ENCODE measurements around the gene SLC2A3. TPM values are rescaled to one million over a fixed set of nuclear protein-coding genes. Genes with fewer than 3 reads are reported as not detected.
"Not testable (repeated sequence)": the region's sequence is repeated elsewhere in the genome, so short reads cannot be mapped to it uniquely, and the experiment has no call there.

SLC2A3 gene
- total and polyA plus RNA-seq, 4 donors, result 2.1 to 20.6 (median 7.0) TPM

- WGBS, result 90% methylated on average over 6 of the region's 6 CpGs
- H3K36me3 ChIP-seq (ENCODE audit: control insufficient read depth in 4 of 4, insufficient read depth in 3 of 4, low read depth in 1 of 4, low read length in 3 of 4), result no peaks in the 10 kb centered on the region
- TF ChIP-seq CTCF (IDR thresholded peaks at IDR 0.05; ENCODE audit: low read depth, low read length, missing input control) (no peak), NR2F2 (IDR thresholded peaks at IDR 0.05) (no peak), GABPA (IDR thresholded peaks at IDR 0.05 in 1 of 2, conservative IDR thresholded peaks at IDR 0.05 in 1 of 2) (no peak), SP1 (IDR thresholded peaks at IDR 0.05) (no peak), FOXA2 (IDR thresholded peaks at IDR 0.05) (no peak), RXRA (IDR thresholded peaks at IDR 0.05) (no peak), HNF4G (IDR thresholded peaks at IDR 0.05) (no peak)
- TF ChIP-seq, protein P1, sequence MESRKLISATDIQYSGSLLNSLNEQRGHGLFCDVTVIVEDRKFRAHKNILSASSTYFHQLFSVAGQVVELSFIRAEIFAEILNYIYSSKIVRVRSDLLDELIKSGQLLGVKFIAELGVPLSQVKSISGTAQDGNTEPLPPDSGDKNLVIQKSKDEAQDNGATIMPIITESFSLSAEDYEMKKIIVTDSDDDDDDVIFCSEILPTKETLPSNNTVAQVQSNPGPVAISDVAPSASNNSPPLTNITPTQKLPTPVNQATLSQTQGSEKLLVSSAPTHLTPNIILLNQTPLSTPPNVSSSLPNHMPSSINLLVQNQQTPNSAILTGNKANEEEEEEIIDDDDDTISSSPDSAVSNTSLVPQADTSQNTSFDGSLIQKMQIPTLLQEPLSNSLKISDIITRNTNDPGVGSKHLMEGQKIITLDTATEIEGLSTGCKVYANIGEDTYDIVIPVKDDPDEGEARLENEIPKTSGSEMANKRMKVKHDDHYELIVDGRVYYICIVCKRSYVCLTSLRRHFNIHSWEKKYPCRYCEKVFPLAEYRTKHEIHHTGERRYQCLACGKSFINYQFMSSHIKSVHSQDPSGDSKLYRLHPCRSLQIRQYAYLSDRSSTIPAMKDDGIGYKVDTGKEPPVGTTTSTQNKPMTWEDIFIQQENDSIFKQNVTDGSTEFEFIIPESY (IDR thresholded peaks at IDR 0.05), result no peak
- no peak overlapping the region for H3K4me3 ChIP-seq (ENCODE audit: low read depth in 1 of 3, low read length in 3 of 3)
- DNase-seq (ENCODE audit: low spot score), result no peak
- H3K9ac ChIP-seq (ENCODE audit: low read depth in 1 of 2, low read length in 2 of 2), result no peak overlapping the region
- no peak overlapping the region for H3K27ac ChIP-seq (ENCODE audit: low read depth in 1 of 2, low read length in 2 of 2)
- no peaks in the 10 kb centered on the region for H3K4me1 ChIP-seq (ENCODE audit: control insufficient read depth in 4 of 4, insufficient read depth in 4 of 4, low read length in 3 of 4)
- H3K9me3 ChIP-seq (ENCODE audit: control insufficient read depth in 4 of 4, low read length in 3 of 4), result no peaks in the 10 kb centered on the region
- no peaks in the 10 kb centered on the region for H3K27me3 ChIP-seq (ENCODE audit: control insufficient read depth in 4 of 4, insufficient read depth in 4 of 4, low read length in 3 of 4)
Observed at GRCh38 chr12:7951671-7952070, 15.7 kb upstream of the SLC2A3 start.

GRCh38 chr12:7950230-7950943, 14.4 kb upstream of the SLC2A3 start:
- not testable (repeated sequence) for H3K27me3 ChIP-seq (ENCODE audit: control insufficient read depth in 4 of 4, insufficient read depth in 4 of 4, low read length in 3 of 4); H3K27ac ChIP-seq (ENCODE audit: low read depth in 1 of 2, low read length in 2 of 2); H3K36me3 ChIP-seq (ENCODE audit: control insufficient read depth in 4 of 4, insufficient read depth in 3 of 4, low read depth in 1 of 4, low read length in 3 of 4); H3K9me3 ChIP-seq (ENCODE audit: control insufficient read depth in 4 of 4, low read length in 3 of 4); H3K9ac ChIP-seq (ENCODE audit: low read depth in 1 of 2, low read length in 2 of 2); H3K4me1 ChIP-seq (ENCODE audit: control insufficient read depth in 4 of 4, insufficient read depth in 4 of 4, low read length in 3 of 4); H3K4me3 ChIP-seq (ENCODE audit: low read depth in 1 of 3, low read length in 3 of 3); DNase-seq (ENCODE audit: low spot score)
- 92% methylated on average over 14 of the region's 14 CpGs for WGBS

- H3K9ac ChIP-seq (ENCODE audit: low read depth in 1 of 2, low read length in 2 of 2), result no peak overlapping the region
- H3K27ac ChIP-seq (ENCODE audit: low read depth in 1 of 2, low read length in 2 of 2), result peak overlapping the region in 1 of 2 donors; percentile 38
Observed at GRCh38 chr12:7948589-7949260, 12.7 kb upstream of the SLC2A3 start.

More at GRCh38 chr12:7948589-7949260, 12.7 kb upstream of the SLC2A3 start:
- Histone ChIP-seq H3K36me3 (ENCODE audit: control insufficient read depth in 4 of 4, insufficient read depth in 3 of 4, low read depth in 1 of 4, low read length in 3 of 4) (peaks cover 0 to 2% (median 0%) of the 10 kb centered on the region in 4 donors), H3K27me3 (ENCODE audit: control insufficient read depth in 4 of 4, insufficient read depth in 4 of 4, low read length in 3 of 4) (no peaks in the 10 kb centered on the region), H3K4me3 (ENCODE audit: low read depth in 1 of 3, low read length in 3 of 3) (no peak overlapping the region), H3K4me1 (ENCODE audit: control insufficient read depth in 4 of 4, insufficient read depth in 4 of 4, low read length in 3 of 4) (no peaks in the 10 kb centered on the region), H3K9me3 (ENCODE audit: control insufficient read depth in 4 of 4, low read length in 3 of 4) (no peaks in the 10 kb centered on the region)
- no peak for DNase-seq (ENCODE audit: low spot score)
- TF ChIP-seq HNF4A (conservative IDR thresholded peaks at IDR 0.05), result no peak
- TF ChIP-seq RAD21 (IDR thresholded peaks at IDR 0.05), result no peak
- WGBS, result 65% methylated on average over 2 of the region's 2 CpGs

Measured in liver (tissue), 9 donors.